Lower lobe of right lung (tissue), 2 donors: ENCODE results near the gene TTC34. TPM values are rescaled to one million over a fixed set of nuclear protein-coding genes. Genes with fewer than 3 reads are reported as not detected.

Experiments used
- ATAC-seq, 2 donors: fragments of 200-7000 bp; cut with Tn5 transposase; one replicate each; pipeline ENCODE4 v1.9.1; 2020 to 2022; ENCODE audit warnings: mild to moderate bottlenecking in 2 of 2, moderate library complexity in 2 of 2
- DNase-seq: peaks from one replicate; pipeline ENCODE4 v3.0.0-alpha.2; 2020
- H3K27ac ChIP-seq: fragments of 200-600 bp; one replicate; pipeline ENCODE4 v1.8.0; 2022
- H3K27me3 ChIP-seq: fragments of 200-600 bp; one replicate; pipeline ENCODE4 v1.8.0; 2022; ENCODE audit warnings: low read depth
- H3K36me3 ChIP-seq: fragments of 200-600 bp; one replicate; pipeline ENCODE4 v1.8.0; 2022; ENCODE audit warnings: mild to moderate bottlenecking
- H3K4me1 ChIP-seq: fragments of 200-600 bp; one replicate; pipeline ENCODE4 v1.8.0; 2022
- H3K4me3 ChIP-seq: fragments of 200-600 bp; one replicate; pipeline ENCODE4 v1.8.0; 2022; ENCODE audit warnings: mild to moderate bottlenecking
- H3K9me3 ChIP-seq: fragments of 200-600 bp; one replicate; pipeline ENCODE4 v1.8.0; 2022
- CTCF ChIP-seq: fragments of 200-600 bp; IDR thresholded peaks from one replicate; pipeline ENCODE4 v1.8.0; 2022; ENCODE audit warnings: antibody characterized with exemption, mild to moderate bottlenecking
- intact Hi-C: fragments of 100-400 bp; cut with DNase I; formaldehyde crosslinking; loops from one replicate; pipeline ENCODE4 v1.11.0; 2022
- total RNA-seq: library from RNA; stranded (reverse); fragmentation: NEBNext Ultra II Directional; extraction: Animal tissue kit (Norgen Biotek cat#: 25700); gene quantifications from one replicate; pipeline ENCODE4 v1.2.1, GENCODE V29; 2021
- donor health status: DM: no; HTN: yes; CAD: no; lungs with severe emphysema.

TTC34 gene
- total RNA-seq, 1 donor from 2014 or later, result 2.6 TPM

DNA sequence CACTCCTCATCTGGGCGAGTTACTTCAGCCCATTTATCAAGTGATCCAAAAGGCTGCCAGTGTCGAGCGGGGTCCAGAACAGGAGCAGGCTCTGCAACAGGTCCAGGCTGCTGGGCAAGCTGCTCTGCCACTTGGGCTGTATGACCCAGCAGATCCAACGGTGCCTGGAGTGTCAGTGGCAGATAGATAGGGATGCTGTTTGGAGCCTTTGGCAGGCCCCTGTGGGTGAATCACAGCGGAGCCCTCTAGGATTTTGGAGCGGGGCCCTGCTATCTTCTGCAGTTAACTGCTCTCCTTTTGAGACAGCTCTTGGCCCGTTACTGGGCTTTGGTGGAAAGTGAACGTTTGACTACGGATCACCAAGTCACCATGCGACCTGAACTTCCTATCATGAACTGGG is 176.2 kb downstream of the TTC34 start:
- TF ChIP-seq CTCF, result no peak
- H3K36me3 ChIP-seq, result no peaks in the 10 kb centered on the region
- H3K4me1 ChIP-seq, result no peaks in the 10 kb centered on the region
- H3K27ac ChIP-seq, result no peak overlapping the region
- intact Hi-C loops, result no loop called here
- ATAC-seq (no peak), DNase-seq (no peak)
- H3K9me3 ChIP-seq, result no peaks in the 10 kb centered on the region
- peaks cover 41% of the 10 kb centered on the region for H3K27me3 ChIP-seq
- H3K4me3 ChIP-seq, result no peak overlapping the region

DNA sequence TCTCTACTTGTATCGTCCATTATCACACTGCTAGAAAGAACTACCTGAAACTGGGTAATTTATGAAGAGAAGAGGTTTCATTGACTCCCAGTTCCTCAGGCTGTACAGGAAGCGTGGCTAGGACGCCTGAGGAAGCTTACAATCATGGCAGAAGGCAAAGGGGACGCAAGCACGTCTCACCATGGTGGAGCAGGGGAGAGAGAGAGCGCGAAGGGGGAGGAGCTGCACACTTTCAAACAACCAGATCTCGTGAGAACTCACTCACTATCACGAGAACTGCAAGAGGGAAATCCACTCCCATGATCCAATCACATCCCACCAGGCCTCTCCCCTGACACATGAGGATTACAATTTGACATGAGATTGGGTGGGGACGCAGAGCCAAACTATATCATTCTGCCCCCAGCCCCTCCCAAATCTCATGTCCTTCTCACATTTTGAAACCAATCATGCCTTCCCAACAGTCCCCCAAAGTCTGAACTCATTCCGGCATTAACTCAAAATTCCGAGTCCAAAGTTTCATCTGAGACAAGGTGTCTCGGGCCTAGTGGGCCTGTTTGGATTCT is 176.7 kb downstream of the TTC34 start:
- no peak for TF ChIP-seq CTCF
- Histone ChIP-seq H3K36me3 (no peaks in the 10 kb centered on the region), H3K4me1 (no peaks in the 10 kb centered on the region), H3K27me3 (peaks cover 38% of the 10 kb centered on the region), H3K27ac (no peak overlapping the region), H3K4me3 (no peak overlapping the region), H3K9me3 (no peaks in the 10 kb centered on the region)
- ATAC-seq, result no peak
- DNase-seq, result no peak
- intact Hi-C loops, result no loop called here

GRCh38 chr1:2623571-2624337 is 177.7 kb downstream of the TTC34 start:
- DNase-seq, result peak; percentile 30
- ATAC-seq, result peak in 1 of 2 donors; percentile 13

DNA sequence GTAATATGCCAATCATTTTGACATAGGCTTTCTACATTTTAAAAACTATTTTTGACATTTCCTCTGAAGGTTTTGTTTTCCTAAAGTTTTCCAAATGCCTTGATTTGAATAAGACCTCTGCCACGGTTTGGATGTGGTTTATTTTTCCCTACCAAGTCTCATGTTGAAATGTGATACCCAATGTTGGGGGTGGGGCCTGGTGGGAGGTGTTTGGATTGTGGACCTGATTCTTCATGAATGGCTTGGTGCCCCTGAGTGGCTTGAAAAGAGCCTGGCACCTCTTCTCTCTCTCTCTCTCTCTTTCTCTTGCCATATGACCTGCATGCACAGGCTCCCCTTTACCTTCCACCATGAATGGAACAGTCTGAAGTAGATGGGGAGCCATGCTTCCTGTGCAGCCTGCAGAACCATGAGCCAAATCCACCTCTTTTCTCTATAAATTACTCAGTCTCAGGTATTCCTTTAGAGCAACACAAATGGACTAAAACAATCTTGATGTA is 183.5 kb downstream of the TTC34 start:
- no peak for TF ChIP-seq CTCF
- Histone ChIP-seq H3K27me3 (no peaks in the 10 kb centered on the region), H3K4me1 (no peaks in the 10 kb centered on the region), H3K36me3 (no peaks in the 10 kb centered on the region), H3K4me3 (no peak overlapping the region), H3K9me3 (peaks cover 14% of the 10 kb centered on the region), H3K27ac (no peak overlapping the region)
- intact Hi-C loops, result no loop called here
- DNase-seq (no peak), ATAC-seq (no peak)

More at GRCh38 chr1:2623571-2624337, 177.7 kb downstream of the TTC34 start:
- TF ChIP-seq CTCF, result no peak
- no peak overlapping the region for H3K4me3 ChIP-seq
- H3K9me3 ChIP-seq, result no peaks in the 10 kb centered on the region
- intact Hi-C loops, result no loop called here
- no peaks in the 10 kb centered on the region for H3K36me3 ChIP-seq
- H3K4me1 ChIP-seq, result no peaks in the 10 kb centered on the region
- peaks cover 28% of the 10 kb centered on the region for H3K27me3 ChIP-seq
- no peak overlapping the region for H3K27ac ChIP-seq

GRCh38 chr1:2614145-2614544 is 187.3 kb downstream of the TTC34 start:
- Histone ChIP-seq H3K36me3 (no peaks in the 10 kb centered on the region), H3K4me1 (peaks cover 6% of the 10 kb centered on the region), H3K4me3 (no peak overlapping the region), H3K27me3 (peaks cover 5% of the 10 kb centered on the region), H3K9me3 (peaks cover 14% of the 10 kb centered on the region), H3K27ac (no peak overlapping the region)
- intact Hi-C loops, result no loop called here
- DNase-seq, result no peak
- no peak for TF ChIP-seq CTCF
- ATAC-seq, result no peak
